ENCODE measurements around the gene LYZ. TPM values are rescaled to one million over a fixed set of nuclear protein-coding genes. Genes with fewer than 3 reads are reported as not detected.

LYZ gene
- not detected in 2 replicates for total RNA-seq

GRCh38 chr12:69348162-69348938 lies at the start of gene LYZ:
TSS of gene LYZ (plus strand) at chr12:69348381. CDS start at chr12:69348409, 28 bp downstream.

GRCh38 chr12:69359531-69360347 lies 11.6 kb downstream of the LYZ start, which contains the start of gene YEATS4:
TSS of gene YEATS4 (plus strand) at chr12:69359743. CDS start at chr12:69359973, 230 bp downstream.

Small RNA genes within 50 kb of the gene (small RNA-seq; reads per million reads assigned to genes)
- not detected for gene RN7SL804P

Other genes starting within 250 kb of the LYZ start
- gene CPSF6, start 108.8 kb upstream of the LYZ start, total RNA-seq: 27.6 and 30.5 TPM in 2 replicates
- 7.1 and 14.1 TPM in 2 replicates for gene YEATS4, start 11.4 kb downstream of the LYZ start, total RNA-seq
- gene FRS2, start 122.0 kb downstream of the LYZ start, total RNA-seq: 85.7 and 94.6 TPM in 2 replicates
- gene CCT2, start 237.1 kb downstream of the LYZ start, total RNA-seq: 146 and 154 TPM in 2 replicates

All from hair follicle dermal papilla cell (primary cell).